HFFc6 (cell line): ENCODE data around the gene NCAM1. TPM values are rescaled to one million over a fixed set of nuclear protein-coding genes. Genes with fewer than 3 reads are reported as not detected.
A peak's percentile ranks its signal among the peaks of the same experiment; 100 is the strongest.

ENCODE experiments used
- DNase-seq: peaks from one replicate; pipeline ENCODE4 v3.0.0-alpha.2; 2018
- H3K27ac Mint-ChIP-seq: 2 replicates; pipeline ENCODE4 v1.8.0; 2020; ENCODE audit warnings: mild to moderate bottlenecking, mixed read lengths
- H3K27me3 Mint-ChIP-seq: 2 replicates; pipeline ENCODE4 v1.8.0; 2021; ENCODE audit warnings: mild to moderate bottlenecking, moderate library complexity, mixed read lengths; ENCODE audit not compliant: insufficient read depth
- H3K36me3 Mint-ChIP-seq: 2 replicates; pipeline ENCODE4 v1.8.0; 2021; ENCODE audit warnings: low read depth, mixed read lengths
- H3K4me1 Mint-ChIP-seq: 2 replicates; pipeline ENCODE4 v1.8.0; 2020; ENCODE audit warnings: low read depth, mixed read lengths
- H3K4me3 Mint-ChIP-seq: 2 replicates; pipeline ENCODE4 v1.8.0; 2020; ENCODE audit warnings: mild to moderate bottlenecking, moderate library complexity, mixed read lengths
- H3K9me3 Mint-ChIP-seq: 2 replicates; pipeline ENCODE4 v1.8.0; 2020; ENCODE audit warnings: mild to moderate bottlenecking, mixed read lengths
- CTCF ChIP-seq: fragments of 200-600 bp; sonication (generic); IDR thresholded peaks from 2 replicates; pipeline ENCODE4 v1.5.0; 2021; ENCODE audit warnings: antibody characterized with exemption, mild to moderate bottlenecking
- total RNA-seq, 6 experiments: library from RNA; stranded (reverse); fragmentation: NEBNext Ultra II Directional; extraction: Animal tissue kit (Norgen Biotek cat#: 25700); gene quantifications; 2 replicates in 1 of 6; 3 replicates in 5 of 6; pipeline ENCODE4 v1.2.3, GENCODE V29; 2021

Gene NCAM1
- total RNA-seq, 6 experiments from 2014 or later, result 0.20 TPM; not detected in 5

DNA sequence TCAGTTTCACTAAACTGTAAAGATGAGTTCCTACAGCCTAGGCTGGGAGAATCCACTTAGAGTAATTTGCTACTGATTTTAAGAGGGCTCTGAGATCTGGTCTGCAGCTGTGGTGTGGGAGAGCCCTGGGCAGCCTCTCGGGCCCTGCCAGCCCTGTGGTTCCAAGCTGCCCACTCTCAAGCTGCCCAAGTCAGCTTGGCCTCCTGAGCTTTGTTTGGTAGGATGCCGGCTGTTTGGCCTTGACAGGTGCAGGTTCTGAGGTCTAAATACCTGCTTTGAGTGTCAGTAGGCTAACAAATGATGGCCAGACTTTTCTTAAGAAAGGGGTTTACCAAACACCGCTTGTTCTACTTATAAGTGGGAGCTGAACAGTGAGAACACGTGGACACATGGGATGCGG lies 219.9 kb downstream of the NCAM1 start:
- TF ChIP-seq CTCF, result no peak
- Mint-ChIP-seq H3K9me3 (peaks cover 6% of the 10 kb centered on the region; the same call in 1 of the 2 replicates), H3K27ac (no peak overlapping the region), H3K4me1 (peaks cover 13% of the 10 kb centered on the region; the same call in 1 of the 2 replicates), H3K27me3 (peaks cover 9% of the 10 kb centered on the region), H3K4me3 (no peak overlapping the region), H3K36me3 (no peaks in the 10 kb centered on the region)
- DNase-seq, result no peak

DNA sequence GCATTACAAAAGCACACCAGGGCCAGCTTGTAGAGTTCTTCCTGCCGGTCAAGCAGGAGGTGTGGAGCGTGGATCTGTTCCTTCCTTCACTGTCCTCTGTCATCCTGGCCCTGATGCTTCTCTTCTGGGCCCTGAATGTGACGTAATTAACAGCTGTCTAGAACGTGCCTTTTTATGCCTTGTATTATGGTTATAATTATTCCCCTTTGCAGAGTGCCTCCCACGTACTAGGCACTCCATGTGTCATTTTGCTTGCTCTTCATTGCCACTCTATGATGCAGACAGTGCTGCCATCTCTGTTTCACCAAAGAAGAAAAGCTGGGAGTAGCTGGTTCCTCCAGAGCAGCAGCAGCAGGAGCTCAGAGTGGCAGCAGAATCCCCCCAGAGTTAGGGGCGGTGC lies 221.1 kb downstream of the NCAM1 start:
- H3K9me3 Mint-ChIP-seq, result peaks cover 6% of the 10 kb centered on the region; the same call in 1 of the 2 replicates
- no peaks in the 10 kb centered on the region for H3K36me3 Mint-ChIP-seq
- H3K27ac Mint-ChIP-seq, result no peak overlapping the region
- H3K4me1 Mint-ChIP-seq, result peaks cover 8% of the 10 kb centered on the region; the same call in 1 of the 2 replicates
- no peak for TF ChIP-seq CTCF
- H3K4me3 Mint-ChIP-seq, result no peak overlapping the region
- H3K27me3 Mint-ChIP-seq, result peaks cover 12% of the 10 kb centered on the region
- no peak for DNase-seq

- DNase-seq, result peak; percentile 73
- TF ChIP-seq CTCF, result no peak
- H3K27ac Mint-ChIP-seq, result no peak overlapping the region
- no peaks in the 10 kb centered on the region for H3K36me3 Mint-ChIP-seq
- no peak overlapping the region for H3K4me3 Mint-ChIP-seq
- H3K4me1 Mint-ChIP-seq, result peaks cover 10% of the 10 kb centered on the region
- peaks cover 6% of the 10 kb centered on the region for H3K9me3 Mint-ChIP-seq
- H3K27me3 Mint-ChIP-seq, result peaks cover 7% of the 10 kb centered on the region
These were observed 223.3 kb downstream of the NCAM1 start for GRCh38 chr11:113184498-113184897.

- DNase-seq, result no peak
- H3K27ac Mint-ChIP-seq, result no peak overlapping the region
- H3K4me1 Mint-ChIP-seq, result peaks cover 39% of the 10 kb centered on the region
- no peaks in the 10 kb centered on the region for H3K36me3 Mint-ChIP-seq
- peaks cover 3% of the 10 kb centered on the region; the same call in 1 of the 2 replicates for H3K27me3 Mint-ChIP-seq
- no peak overlapping the region for H3K4me3 Mint-ChIP-seq
- TF ChIP-seq CTCF, result no peak
- peaks cover 5% of the 10 kb centered on the region for H3K9me3 Mint-ChIP-seq
These were observed 227.2 kb downstream of the NCAM1 start for GRCh38 chr11:113188371-113188834.

DNA sequence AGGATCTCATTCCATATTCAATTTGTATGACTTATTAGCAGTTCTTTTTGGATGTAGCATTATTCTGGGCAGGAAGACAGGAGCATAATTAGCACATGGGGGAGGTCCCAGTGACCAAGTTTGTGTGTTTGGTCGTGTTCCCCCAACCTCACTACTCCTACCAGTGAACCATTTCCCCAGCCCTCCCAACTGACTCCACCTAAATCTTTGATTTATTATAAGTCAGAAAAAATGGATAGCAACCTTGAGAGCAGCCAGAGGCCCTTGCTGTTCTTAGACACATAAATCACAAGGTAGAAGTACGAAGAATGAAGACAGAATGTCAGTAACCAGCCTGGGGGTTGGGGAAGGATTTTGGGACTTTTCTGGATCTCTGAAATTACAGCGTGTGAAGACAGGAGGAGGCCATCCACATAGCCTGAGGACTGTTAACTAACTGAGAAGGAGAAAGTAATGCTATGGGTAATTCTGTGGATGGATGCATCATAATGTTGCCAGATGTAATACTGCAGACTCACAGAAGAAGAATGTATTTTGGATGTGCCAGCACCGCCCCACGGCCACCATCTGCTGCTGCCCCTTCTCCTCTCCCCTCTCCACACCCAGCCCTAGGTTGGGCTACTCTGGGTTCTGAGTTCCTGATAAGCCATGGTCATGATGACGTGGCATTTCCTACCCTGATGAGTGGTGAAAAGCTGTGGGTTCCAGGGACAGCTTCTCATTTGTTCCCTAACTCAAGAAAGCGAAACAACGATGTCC lies 228.9 kb downstream of the NCAM1 start:
- H3K36me3 Mint-ChIP-seq, result no peaks in the 10 kb centered on the region
- peaks cover 31% of the 10 kb centered on the region for H3K4me1 Mint-ChIP-seq
- H3K9me3 Mint-ChIP-seq, result no peaks in the 10 kb centered on the region; the same call in 1 of the 2 replicates
- no peak for TF ChIP-seq CTCF
- H3K4me3 Mint-ChIP-seq, result peak overlapping the region; percentile 70
- peaks cover 3% of the 10 kb centered on the region; the same call in 1 of the 2 replicates for H3K27me3 Mint-ChIP-seq
- peak; percentile 79 for DNase-seq
- peak overlapping the region; percentile 89 for H3K27ac Mint-ChIP-seq
